K562 (cell line): ENCODE results near the gene CMTM4. TPM values are rescaled to one million over a fixed set of nuclear protein-coding genes. Genes with fewer than 3 reads are reported as not detected.

Experiments used
- ATAC-seq: fragments of 200-7000 bp; cut with Tn5 transposase; 3 replicates; pipeline ENCODE4 v1.9.1; 2020; ENCODE audit warnings: moderate library complexity
- BruUV-seq: library from RNA; stranded (reverse); fragments of 400-500 nt; replicated peaks from 2 replicates; lab custom pipeline; 2021; lab: Mats Ljungman, UMichigan
- CTCF ChIA-PET: fragments of 300-600 bp; formaldehyde crosslinking; extraction: SDS; loops from one replicate; lab custom pipeline; 2021; ENCODE audit warnings: low intra/inter-chr PET ratio; lab: Yijun Ruan, JAX
- POLR2A ChIA-PET: fragments of 300-600, 350-650 bp; sonication (Branson Sonifier 250); formaldehyde crosslinking; extraction: SDS; loops from one replicate; lab custom pipeline; 2021; ENCODE audit warnings: antibody characterized with exemption, inconsistent platforms; lab: Yijun Ruan, JAX
- DNase-seq, 4 experiments: peaks; one replicate each; pipeline versions ENCODE4 v3.0.0 to v3.0.0-alpha.2; 2011 to 2018; ENCODE audit warnings: low spot score in 3 of 4, mixed read lengths in 3 of 4; ENCODE audit errors: extremely low read depth in 1 of 4
- FAIRE-seq: peaks from 2 replicates; lab custom pipeline; 2011; peaks lifted over from hg19 to GRCh38; lab: Jason Lieb, UNC
- H2AFZ ChIP-seq: 2 replicates; pipeline ENCODE4 v1.6.0; 2011; ENCODE audit warnings: low read depth, low read length, control low read depth, inconsistent platforms
- H3K27ac ChIP-seq: fragments of 200-600 bp; 3 replicates; pipeline ENCODE4 v1.8.0; 2011; ENCODE audit warnings: low read depth, mild to moderate bottlenecking, control low read depth, inconsistent platforms, low read length, moderate library complexity, mixed read lengths; ENCODE audit errors: extremely low read depth
- H3K27me3 ChIP-seq, 2 experiments: fragments of 300-600 bp in 1 of 2; 2 replicates in 1 of 2; 3 replicates in 1 of 2; pipeline versions ENCODE4 v1.6.0 to v1.8.0; 2011; ENCODE audit warnings: inconsistent platforms in 2 of 2, low read length in 2 of 2, mild to moderate bottlenecking in 1 of 2, mixed read lengths in 1 of 2, moderate library complexity in 1 of 2; ENCODE audit not compliant: control insufficient read depth in 2 of 2, insufficient read depth in 2 of 2
- H3K36me3 ChIP-seq: fragments of 300-600 bp; 3 replicates; pipeline ENCODE4 v1.8.0; 2011; ENCODE audit warnings: mild to moderate bottlenecking, low read length, inconsistent platforms; ENCODE audit not compliant: control insufficient read depth, insufficient read depth
- H3K4me1 ChIP-seq, 2 experiments: fragments of 200-600 bp in 1 of 2; replicated peaks in 1 of 2; 2 replicates in 1 of 2; 3 replicates in 1 of 2; pipeline versions ENCODE4 v1.5.1 to v1.8.0; 2011; ENCODE audit warnings: inconsistent platforms in 2 of 2, low read length in 2 of 2, mild to moderate bottlenecking in 1 of 2, mixed read lengths in 1 of 2, moderate library complexity in 1 of 2; ENCODE audit not compliant: control insufficient read depth in 2 of 2, insufficient read depth in 2 of 2
- H3K4me2 ChIP-seq: 2 replicates; pipeline ENCODE4 v1.6.1; 2011; ENCODE audit warnings: low read length, control low read depth, inconsistent platforms, mixed read lengths; ENCODE audit not compliant: insufficient read depth
- H3K4me3 ChIP-seq: fragments of 200-600 bp; sonication (generic), shearing (Covaris generic); 2 replicates; pipeline ENCODE4 v1.5.1; 2016; ENCODE audit warnings: control low read depth, inconsistent platforms
- H3K79me2 ChIP-seq: fragments of 200-600 bp; 3 replicates; pipeline ENCODE4 v1.8.0; 2011; ENCODE audit warnings: low read length, inconsistent platforms; ENCODE audit not compliant: control insufficient read depth, insufficient read depth
- H3K9ac ChIP-seq, 2 experiments: 2 replicates each; pipeline versions ENCODE4 v1.6.0 to v1.6.1; 2011; ENCODE audit warnings: low read depth in 2 of 2, low read length in 2 of 2, control low read depth in 1 of 2, inconsistent platforms in 1 of 2, mild to moderate bottlenecking in 1 of 2, mixed read lengths in 1 of 2; ENCODE audit not compliant: insufficient read depth in 1 of 2
- H3K9me1 ChIP-seq: one replicate; pipeline ENCODE4 v1.6.0; 2011; ENCODE audit warnings: inconsistent platforms, mild to moderate bottlenecking, low read length, moderate library complexity; ENCODE audit not compliant: control insufficient read depth, insufficient read depth
- H3K9me3 ChIP-seq: replicated peaks from 2 replicates; pipeline ENCODE4 v1.5.1; 2011; ENCODE audit warnings: low read depth, low read length, inconsistent platforms; ENCODE audit not compliant: control insufficient read depth, insufficient read depth
- H4K20me1 ChIP-seq: replicated peaks from 2 replicates; pipeline ENCODE4 v1.6.1; 2011; ENCODE audit warnings: low read length, inconsistent platforms, mixed read lengths; ENCODE audit not compliant: control insufficient read depth, insufficient read depth
- ERF ChIP-seq: fragments of 450-650 bp; formaldehyde crosslinking; IDR thresholded peaks from 2 replicates; pipeline ENCODE4 v1.4.0; 2020; ENCODE audit warnings: mild to moderate bottlenecking, mixed read lengths
- FUS ChIP-seq: fragments of 200-400 bp; formaldehyde crosslinking; optimal IDR thresholded peaks from 2 replicates; pipeline ENCODE3; 2017; ENCODE audit warnings: low read depth, low read length
- POLR2AphosphoS2 ChIP-seq: IDR thresholded peaks from 2 replicates; pipeline ENCODE4 v1.6.1; 2012; ENCODE audit warnings: low read length, improper control_type of control experiment
- POLR2B ChIP-seq: fragments of 450-650 bp; IDR thresholded peaks from 2 replicates; pipeline ENCODE4 v1.6.1; 2018; ENCODE audit warnings: low read depth; ENCODE audit not compliant: partially characterized antibody
- RB1 ChIP-seq: fragments of 450-650 bp; IDR thresholded peaks from 2 replicates; pipeline ENCODE4 v1.6.1; 2017; ENCODE audit warnings: low read depth, mild to moderate bottlenecking
- RBBP5 ChIP-seq: fragments of 200-600 bp; sonication (generic); IDR thresholded peaks from 2 replicates; pipeline ENCODE4 v1.6.1; 2012; ENCODE audit warnings: borderline replicate concordance, mild to moderate bottlenecking, low read length, control low read depth, inconsistent platforms; ENCODE audit not compliant: insufficient read depth, poor library complexity, severe bottlenecking
- RFX5 ChIP-seq: IDR thresholded peaks from 2 replicates; pipeline ENCODE4 v1.6.1; 2011; ENCODE audit warnings: low read depth, mild to moderate bottlenecking, improper control_type of control experiment, low read length
- ZBTB17 ChIP-seq: fragments of 450-650 bp; formaldehyde crosslinking; IDR thresholded peaks from 2 replicates; pipeline ENCODE4 v1.4.0; 2020; ENCODE audit warnings: mild to moderate bottlenecking
- ZBTB7A ChIP-seq: IDR thresholded peaks from 2 replicates; pipeline ENCODE4 v1.6.1; 2011; ENCODE audit warnings: low read depth, mild to moderate bottlenecking, low read length, moderate library complexity, borderline replicate concordance; ENCODE audit not compliant: control insufficient read depth
- ZNF263 ChIP-seq: sonication (generic); formaldehyde crosslinking; IDR thresholded peaks from 2 replicates; pipeline ENCODE4 v1.8.0; 2022; ENCODE audit warnings: mild to moderate bottlenecking, missing genetic modification reagents, borderline replicate concordance
- ZNF282 ChIP-seq: sonication (generic); formaldehyde crosslinking; IDR thresholded peaks from 2 replicates; pipeline ENCODE4 v1.8.1; 2023; ENCODE audit warnings: missing genetic modification reagents
- ZNF583 ChIP-seq: fragments of 250-450 bp; sonication (Bioruptor Pico); IDR thresholded peaks from 2 replicates; pipeline ENCODE4 v1.4.0; 2020
- WGBS: fragments of 100-300 bp; shearing (Covaris generic); methylation state at CpG from one replicate; pipeline ENCODE4 v1.1.6; 2016; ENCODE audit warnings: low coverage, mixed read lengths; ENCODE audit not compliant: insufficient coverage; ENCODE audit errors: missing lambda C conversion rate; 5-methylcytosine and 5-hydroxymethylcytosine counted together
- in situ Hi-C: fragments of 300-500 bp; cut with MboI; formaldehyde crosslinking; loops from 4 replicates; pipeline ENCODE4 v1.15.0; 2018; ENCODE audit warnings: inconsistent platforms, mixed read lengths
- intact Hi-C: fragments of 100-400 bp; cut with micrococcal nuclease; formaldehyde crosslinking; loops from 2 replicates; pipeline ENCODE4 v1.14.2; 2022
- polyA plus RNA-seq, 8 experiments: library from polyadenylated mRNA; depleted of rRNA in 4 of 8; stranded (reverse) in 5 of 8; unstranded in 3 of 8; fragments of >200 nt; fragmentation: Nextera tagmentation in 2 of 8; fragmentation: Illumina TruSeq in 1 of 8; extraction: Ambion mirVana in 2 of 8; extraction: Trizol in 1 of 8; gene quantifications; 2 replicates each; pipeline versions ENCODE4 v1.2.1 to v1.2.3, GENCODE V29; 2011 to 2014; ENCODE audit warnings: inconsistent platforms in 1 of 8, missing spikeins in 1 of 8
- total RNA-seq, 7 experiments: library from RNA; depleted of rRNA in 6 of 7; stranded (reverse); fragments of >200 nt in 6 of 7; fragmentation: Illumina TruSeq in 2 of 7; extraction: Trizol in 2 of 7; gene quantifications; 2 replicates each; pipeline versions ENCODE4 v1.2.1 to v1.2.3, GENCODE V29; 2011 to 2021; ENCODE audit warnings: low replicate concordance in 1 of 7
- TF ChIP-seq, protein P1 (sequence below), 2 experiments: IDR thresholded peaks; 2 replicates each; pipeline ENCODE4 v1.6.1; 2011; ENCODE audit warnings: borderline replicate concordance in 1 of 2, control low read depth in 1 of 2, low read depth in 1 of 2, low read length in 1 of 2, mild to moderate bottlenecking in 1 of 2, mixed read lengths in 1 of 2, moderate library complexity in 1 of 2; ENCODE audit not compliant: insufficient read depth in 1 of 2, insufficient read length in 1 of 2, poor library complexity in 1 of 2, severe bottlenecking in 1 of 2; ENCODE audit errors: extremely low read depth in 1 of 2
- TF ChIP-seq, protein P2 (sequence below): fragments of 450-650 bp; IDR thresholded peaks from 2 replicates; pipeline ENCODE4 v1.6.1; 2017; ENCODE audit warnings: mild to moderate bottlenecking, moderate library complexity
- TF ChIP-seq, protein P3 (sequence below): sonication (generic); formaldehyde crosslinking; IDR thresholded peaks from 2 replicates; pipeline ENCODE4 v1.8.1; 2023; ENCODE audit warnings: mild to moderate bottlenecking, missing genetic modification reagents

The CMTM4 gene
- total and polyA plus RNA-seq, 9 of the 15 experiments (the other 6 are each of a cell fraction or from before 2014, with no cell fraction given), result 2.0 to 21.3 (median 12.5) TPM

DNA sequence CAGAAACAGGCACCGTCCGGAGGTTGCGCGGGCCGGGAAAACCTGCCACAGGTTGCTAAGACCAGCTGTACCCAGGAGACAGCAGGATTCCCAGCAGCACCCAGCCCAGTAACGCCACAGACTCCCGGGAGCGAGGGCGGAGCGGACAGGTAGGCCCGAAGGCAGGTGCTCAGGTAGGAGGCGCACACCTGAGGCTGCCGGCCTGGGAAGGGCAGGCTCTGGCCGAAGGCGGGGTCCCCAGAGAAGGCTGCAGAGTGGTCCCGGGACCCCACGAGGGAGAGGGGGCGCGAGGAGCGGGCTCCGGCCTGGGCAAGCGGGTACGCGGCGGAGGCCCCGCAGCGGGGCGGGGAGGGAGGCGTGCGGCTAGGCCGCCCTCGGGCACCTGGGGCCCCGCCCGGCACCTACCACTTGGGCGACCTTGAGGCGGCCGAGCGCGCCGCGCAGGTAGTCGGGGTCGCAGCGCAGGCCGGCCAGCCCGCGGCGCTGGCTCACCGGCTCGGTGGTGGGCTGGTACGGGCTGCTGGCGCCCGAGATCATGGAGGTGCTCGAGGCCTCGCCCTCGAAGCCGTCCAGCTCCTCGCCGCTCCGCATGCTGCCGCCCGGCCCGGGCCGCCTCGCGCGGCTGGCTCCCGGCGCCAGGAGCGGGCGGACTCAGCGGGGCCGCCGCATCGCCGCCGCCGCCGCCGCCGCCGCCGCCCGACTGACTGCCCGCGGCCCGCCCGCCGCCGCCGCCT lies 441 bp downstream of the CMTM4 start:
- in situ Hi-C loops (no loop called here), intact Hi-C loops (loop anchor here (5.0 kb wide), 1 partner anchor 79 kb away; no protein-coding TSS in a partner anchor)
- no peaks in the 10 kb centered on the region for H3K9me3 ChIP-seq
- ChIA-PET CTCF (no interaction called here), POLR2A (interaction anchor here (0.6 to 1.6 kb wide), 10 partner anchors 10 to 133 kb away, joined by 3 to 5 read pairs (median 3); no protein-coding TSS in a partner anchor)
- H3K4me2 ChIP-seq, result peak overlapping the region; percentile 87
- peak overlapping the region; percentile 83 for H3K4me3 ChIP-seq
- DNase-seq (peak; percentile 53 to 75 (median 65)), ATAC-seq (peak; percentile 62), FAIRE-seq (no peak)
- BruUV-seq, result no TSS peak
- H3K27me3 ChIP-seq, result no peaks in the 10 kb centered on the region
- peak overlapping the region; percentile 76 to 100 for H3K9ac ChIP-seq
- H3K36me3 ChIP-seq, result peaks cover 5% of the 10 kb centered on the region; the same call in 1 of the 3 replicates
- H2AFZ ChIP-seq, result peak overlapping the region; percentile 89
- H3K4me1 ChIP-seq, result peaks cover 19 to 25% of the 10 kb centered on the region in 2 experiments
- peaks cover 6% of the 10 kb centered on the region; the same call in 1 of the 2 replicates for H4K20me1 ChIP-seq
- H3K27ac ChIP-seq, result peak overlapping the region; percentile 76
- no peaks in the 10 kb centered on the region for H3K9me1 ChIP-seq
- H3K79me2 ChIP-seq, result peaks cover 29% of the 10 kb centered on the region
- WGBS, result 5% methylated on average over 59 of the region's 91 CpGs
- TF ChIP-seq ZBTB7A, result peak; percentile 14; the same call in 1 of the 2 replicates
- TF ChIP-seq, protein P1, sequence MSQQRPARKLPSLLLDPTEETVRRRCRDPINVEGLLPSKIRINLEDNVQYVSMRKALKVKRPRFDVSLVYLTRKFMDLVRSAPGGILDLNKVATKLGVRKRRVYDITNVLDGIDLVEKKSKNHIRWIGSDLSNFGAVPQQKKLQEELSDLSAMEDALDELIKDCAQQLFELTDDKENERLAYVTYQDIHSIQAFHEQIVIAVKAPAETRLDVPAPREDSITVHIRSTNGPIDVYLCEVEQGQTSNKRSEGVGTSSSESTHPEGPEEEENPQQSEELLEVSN (IDR thresholded peaks at IDR 0.05; ENCODE audit: borderline replicate concordance in 1 of 2, extremely low read depth in 1 of 2, insufficient read depth in 1 of 2, insufficient read length in 1 of 2, low read depth in 1 of 2, low read length in 1 of 2, poor library complexity in 1 of 2, severe bottlenecking in 1 of 2), result peak; percentile 77 to 92
- peak; percentile 77; the same call in 1 of the 2 replicates for TF ChIP-seq ERF (CRISPR knock-in tag)
- no peak for TF ChIP-seq RFX5
- peak; percentile 39; the same call in 1 of the 2 replicates for TF ChIP-seq ZNF263
- TF ChIP-seq, protein P2, sequence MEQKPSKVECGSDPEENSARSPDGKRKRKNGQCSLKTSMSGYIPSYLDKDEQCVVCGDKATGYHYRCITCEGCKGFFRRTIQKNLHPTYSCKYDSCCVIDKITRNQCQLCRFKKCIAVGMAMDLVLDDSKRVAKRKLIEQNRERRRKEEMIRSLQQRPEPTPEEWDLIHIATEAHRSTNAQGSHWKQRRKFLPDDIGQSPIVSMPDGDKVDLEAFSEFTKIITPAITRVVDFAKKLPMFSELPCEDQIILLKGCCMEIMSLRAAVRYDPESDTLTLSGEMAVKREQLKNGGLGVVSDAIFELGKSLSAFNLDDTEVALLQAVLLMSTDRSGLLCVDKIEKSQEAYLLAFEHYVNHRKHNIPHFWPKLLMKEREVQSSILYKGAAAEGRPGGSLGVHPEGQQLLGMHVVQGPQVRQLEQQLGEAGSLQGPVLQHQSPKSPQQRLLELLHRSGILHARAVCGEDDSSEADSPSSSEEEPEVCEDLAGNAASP, result no peak
- peak; percentile 72; the same call in 1 of the 2 replicates for TF ChIP-seq ZBTB17
- no peak for TF ChIP-seq RB1
- no peak for TF ChIP-seq POLR2AphosphoS2
- 0 out of 2 replicates have a peak, but pooled peaks have one; percentile 18 for TF ChIP-seq ZNF583 (CRISPR knock-in tag)
- 0 out of 2 replicates have a peak, but pooled peaks have one; percentile 30 for TF ChIP-seq ZNF282 (CRISPR knock-in tag)
- peak; percentile 58 for TF ChIP-seq RBBP5
- peak; percentile 70 for TF ChIP-seq FUS
- TF ChIP-seq POLR2B, result no peak
- TF ChIP-seq, protein P3, sequence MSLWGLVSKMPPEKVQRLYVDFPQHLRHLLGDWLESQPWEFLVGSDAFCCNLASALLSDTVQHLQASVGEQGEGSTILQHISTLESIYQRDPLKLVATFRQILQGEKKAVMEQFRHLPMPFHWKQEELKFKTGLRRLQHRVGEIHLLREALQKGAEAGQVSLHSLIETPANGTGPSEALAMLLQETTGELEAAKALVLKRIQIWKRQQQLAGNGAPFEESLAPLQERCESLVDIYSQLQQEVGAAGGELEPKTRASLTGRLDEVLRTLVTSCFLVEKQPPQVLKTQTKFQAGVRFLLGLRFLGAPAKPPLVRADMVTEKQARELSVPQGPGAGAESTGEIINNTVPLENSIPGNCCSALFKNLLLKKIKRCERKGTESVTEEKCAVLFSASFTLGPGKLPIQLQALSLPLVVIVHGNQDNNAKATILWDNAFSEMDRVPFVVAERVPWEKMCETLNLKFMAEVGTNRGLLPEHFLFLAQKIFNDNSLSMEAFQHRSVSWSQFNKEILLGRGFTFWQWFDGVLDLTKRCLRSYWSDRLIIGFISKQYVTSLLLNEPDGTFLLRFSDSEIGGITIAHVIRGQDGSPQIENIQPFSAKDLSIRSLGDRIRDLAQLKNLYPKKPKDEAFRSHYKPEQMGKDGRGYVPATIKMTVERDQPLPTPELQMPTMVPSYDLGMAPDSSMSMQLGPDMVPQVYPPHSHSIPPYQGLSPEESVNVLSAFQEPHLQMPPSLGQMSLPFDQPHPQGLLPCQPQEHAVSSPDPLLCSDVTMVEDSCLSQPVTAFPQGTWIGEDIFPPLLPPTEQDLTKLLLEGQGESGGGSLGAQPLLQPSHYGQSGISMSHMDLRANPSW (CRISPR knock-in tag), result no peak
